ENCODE data around the gene ZNF236.
"Not testable (repeated sequence)": the region's sequence is repeated elsewhere in the genome, so short reads cannot be mapped to it uniquely, and the experiment has no call there.

ZNF236 gene

GRCh38 chr18:76936877-76937276, 114.5 kb downstream of the ZNF236 start:
- no peak for DNase-seq
- Histone ChIP-seq H3K4me1 (ENCODE audit: control insufficient read depth, insufficient read depth, low read length, poor library complexity, severe bottlenecking) (no peaks in the 10 kb centered on the region), H3K27ac (ENCODE audit: insufficient read depth, low read length, poor library complexity, severe bottlenecking) (no peak overlapping the region), H3K4me3 (ENCODE audit: insufficient read depth, low read depth, low read length, poor library complexity, severe bottlenecking) (no peak overlapping the region), H3K27me3 (replicated peaks; ENCODE audit: control insufficient read depth, insufficient read depth, low read length, poor library complexity, severe bottlenecking) (no peaks in the 10 kb centered on the region), H3K9me3 (ENCODE audit: control insufficient read depth, low read length) (no peaks in the 10 kb centered on the region), H3K36me3 (ENCODE audit: control insufficient read depth, insufficient read depth, low read length) (peaks cover 41% of the 10 kb centered on the region)

- H3K36me3 ChIP-seq (ENCODE audit: control insufficient read depth, insufficient read depth, low read length), result peaks cover 41% of the 10 kb centered on the region
- DNase-seq, result no peak
Measured at GRCh38 chr18:76937597-76937996, 115.2 kb downstream of the ZNF236 start.

GRCh38 chr18:76938619-76939018, 116.3 kb downstream of the ZNF236 start:
- DNase-seq, result no peak
- Histone ChIP-seq H3K4me1 (ENCODE audit: control insufficient read depth, insufficient read depth, low read length, poor library complexity, severe bottlenecking) (no peaks in the 10 kb centered on the region), H3K27ac (ENCODE audit: insufficient read depth, low read length, poor library complexity, severe bottlenecking) (no peak overlapping the region), H3K9me3 (ENCODE audit: control insufficient read depth, low read length) (no peaks in the 10 kb centered on the region), H3K27me3 (replicated peaks; ENCODE audit: control insufficient read depth, insufficient read depth, low read length, poor library complexity, severe bottlenecking) (no peaks in the 10 kb centered on the region), H3K4me3 (ENCODE audit: insufficient read depth, low read depth, low read length, poor library complexity, severe bottlenecking) (no peak overlapping the region), H3K36me3 (ENCODE audit: control insufficient read depth, insufficient read depth, low read length) (peaks cover 41% of the 10 kb centered on the region)

More at GRCh38 chr18:76937597-76937996, 115.2 kb downstream of the ZNF236 start:
- Histone ChIP-seq H3K9me3 (ENCODE audit: control insufficient read depth, low read length) (no peaks in the 10 kb centered on the region), H3K27me3 (replicated peaks; ENCODE audit: control insufficient read depth, insufficient read depth, low read length, poor library complexity, severe bottlenecking) (no peaks in the 10 kb centered on the region), H3K4me3 (ENCODE audit: insufficient read depth, low read depth, low read length, poor library complexity, severe bottlenecking) (no peak overlapping the region), H3K27ac (ENCODE audit: insufficient read depth, low read length, poor library complexity, severe bottlenecking) (no peak overlapping the region), H3K4me1 (ENCODE audit: control insufficient read depth, insufficient read depth, low read length, poor library complexity, severe bottlenecking) (no peaks in the 10 kb centered on the region)

- Histone ChIP-seq H3K9me3 (ENCODE audit: control insufficient read depth, low read length) (no peaks in the 10 kb centered on the region), H3K4me1 (ENCODE audit: control insufficient read depth, insufficient read depth, low read length, poor library complexity, severe bottlenecking) (no peaks in the 10 kb centered on the region), H3K4me3 (ENCODE audit: insufficient read depth, low read depth, low read length, poor library complexity, severe bottlenecking) (no peak overlapping the region), H3K27ac (ENCODE audit: insufficient read depth, low read length, poor library complexity, severe bottlenecking) (no peak overlapping the region), H3K27me3 (replicated peaks; ENCODE audit: control insufficient read depth, insufficient read depth, low read length, poor library complexity, severe bottlenecking) (no peaks in the 10 kb centered on the region), H3K36me3 (ENCODE audit: control insufficient read depth, insufficient read depth, low read length) (peaks cover 36% of the 10 kb centered on the region)
- DNase-seq, result no peak
Measured at GRCh38 chr18:76941284-76941683, 118.9 kb downstream of the ZNF236 start.

- no peaks in the 10 kb centered on the region for H3K27me3 ChIP-seq (replicated peaks; ENCODE audit: control insufficient read depth, insufficient read depth, low read length, poor library complexity, severe bottlenecking)
- H3K27ac ChIP-seq (ENCODE audit: insufficient read depth, low read length, poor library complexity, severe bottlenecking), result no peak overlapping the region
- no peak overlapping the region for H3K4me3 ChIP-seq (ENCODE audit: insufficient read depth, low read depth, low read length, poor library complexity, severe bottlenecking)
- no peaks in the 10 kb centered on the region for H3K9me3 ChIP-seq (ENCODE audit: control insufficient read depth, low read length)
- no peak for DNase-seq
- H3K4me1 ChIP-seq (ENCODE audit: control insufficient read depth, insufficient read depth, low read length, poor library complexity, severe bottlenecking), result peaks cover 9% of the 10 kb centered on the region
- H3K36me3 ChIP-seq (ENCODE audit: control insufficient read depth, insufficient read depth, low read length), result peaks cover 12% of the 10 kb centered on the region
Measured at GRCh38 chr18:76943542-76944339, 121.4 kb downstream of the ZNF236 start.

GRCh38 chr18:76944346-76944745, 122.0 kb downstream of the ZNF236 start:
- H3K4me1 ChIP-seq (ENCODE audit: control insufficient read depth, insufficient read depth, low read length, poor library complexity, severe bottlenecking); H3K27me3 ChIP-seq (replicated peaks; ENCODE audit: control insufficient read depth, insufficient read depth, low read length, poor library complexity, severe bottlenecking); DNase-seq; H3K27ac ChIP-seq (ENCODE audit: insufficient read depth, low read length, poor library complexity, severe bottlenecking); H3K4me3 ChIP-seq (ENCODE audit: insufficient read depth, low read depth, low read length, poor library complexity, severe bottlenecking); H3K9me3 ChIP-seq (ENCODE audit: control insufficient read depth, low read length); H3K36me3 ChIP-seq (ENCODE audit: control insufficient read depth, insufficient read depth, low read length): not testable (repeated sequence)

- Histone ChIP-seq H3K27ac (ENCODE audit: insufficient read depth, low read length, poor library complexity, severe bottlenecking) (no peak overlapping the region), H3K36me3 (ENCODE audit: control insufficient read depth, insufficient read depth, low read length) (peaks cover 12% of the 10 kb centered on the region), H3K9me3 (ENCODE audit: control insufficient read depth, low read length) (no peaks in the 10 kb centered on the region), H3K4me3 (ENCODE audit: insufficient read depth, low read depth, low read length, poor library complexity, severe bottlenecking) (no peak overlapping the region), H3K4me1 (ENCODE audit: control insufficient read depth, insufficient read depth, low read length, poor library complexity, severe bottlenecking) (peaks cover 9% of the 10 kb centered on the region), H3K27me3 (replicated peaks; ENCODE audit: control insufficient read depth, insufficient read depth, low read length, poor library complexity, severe bottlenecking) (no peaks in the 10 kb centered on the region)
- no peak for DNase-seq
Measured at GRCh38 chr18:76948345-76948744, 126.0 kb downstream of the ZNF236 start.

- no peak overlapping the region for H3K27ac ChIP-seq (ENCODE audit: insufficient read depth, low read length, poor library complexity, severe bottlenecking)
- H3K9me3 ChIP-seq (ENCODE audit: control insufficient read depth, low read length), result no peaks in the 10 kb centered on the region
- no peak for DNase-seq
- H3K27me3 ChIP-seq (replicated peaks; ENCODE audit: control insufficient read depth, insufficient read depth, low read length, poor library complexity, severe bottlenecking), result no peaks in the 10 kb centered on the region
- H3K4me1 ChIP-seq (ENCODE audit: control insufficient read depth, insufficient read depth, low read length, poor library complexity, severe bottlenecking), result peaks cover 9% of the 10 kb centered on the region
- peaks cover 22% of the 10 kb centered on the region for H3K36me3 ChIP-seq (ENCODE audit: control insufficient read depth, insufficient read depth, low read length)
- no peak overlapping the region for H3K4me3 ChIP-seq (ENCODE audit: insufficient read depth, low read depth, low read length, poor library complexity, severe bottlenecking)
Measured at GRCh38 chr18:76951456-76952247, 129.3 kb downstream of the ZNF236 start.

GRCh38 chr18:76952747-76953146, 130.4 kb downstream of the ZNF236 start:
- Histone ChIP-seq H3K4me1 (ENCODE audit: control insufficient read depth, insufficient read depth, low read length, poor library complexity, severe bottlenecking) (peaks cover 9% of the 10 kb centered on the region), H3K27me3 (replicated peaks; ENCODE audit: control insufficient read depth, insufficient read depth, low read length, poor library complexity, severe bottlenecking) (no peaks in the 10 kb centered on the region), H3K27ac (ENCODE audit: insufficient read depth, low read length, poor library complexity, severe bottlenecking) (no peak overlapping the region), H3K9me3 (ENCODE audit: control insufficient read depth, low read length) (no peaks in the 10 kb centered on the region), H3K4me3 (ENCODE audit: insufficient read depth, low read depth, low read length, poor library complexity, severe bottlenecking) (no peak overlapping the region), H3K36me3 (ENCODE audit: control insufficient read depth, insufficient read depth, low read length) (peaks cover 30% of the 10 kb centered on the region)
- DNase-seq, result no peak

GRCh38 chr18:76953156-76953555, 130.8 kb downstream of the ZNF236 start:
- Histone ChIP-seq H3K36me3 (ENCODE audit: control insufficient read depth, insufficient read depth, low read length) (peaks cover 34% of the 10 kb centered on the region), H3K4me1 (ENCODE audit: control insufficient read depth, insufficient read depth, low read length, poor library complexity, severe bottlenecking) (peaks cover 6% of the 10 kb centered on the region), H3K4me3 (ENCODE audit: insufficient read depth, low read depth, low read length, poor library complexity, severe bottlenecking) (no peak overlapping the region), H3K27ac (ENCODE audit: insufficient read depth, low read length, poor library complexity, severe bottlenecking) (no peak overlapping the region), H3K27me3 (replicated peaks; ENCODE audit: control insufficient read depth, insufficient read depth, low read length, poor library complexity, severe bottlenecking) (no peaks in the 10 kb centered on the region), H3K9me3 (ENCODE audit: control insufficient read depth, low read length) (no peaks in the 10 kb centered on the region)
- DNase-seq, result no peak
